HG02970 (cell line): ENCODE results near the gene PNPO.

ENCODE experiments used
- ATAC-seq: cut with Tn5 transposase; IDR thresholded peaks from one replicate; pipeline ENCODE4 v1.9.1; 2021; ENCODE audit warnings: mild to moderate bottlenecking, moderate library complexity, moderate number of reproducible peaks; ENCODE audit not compliant: unreplicated experiment, low FRiP score

The PNPO gene

DNA sequence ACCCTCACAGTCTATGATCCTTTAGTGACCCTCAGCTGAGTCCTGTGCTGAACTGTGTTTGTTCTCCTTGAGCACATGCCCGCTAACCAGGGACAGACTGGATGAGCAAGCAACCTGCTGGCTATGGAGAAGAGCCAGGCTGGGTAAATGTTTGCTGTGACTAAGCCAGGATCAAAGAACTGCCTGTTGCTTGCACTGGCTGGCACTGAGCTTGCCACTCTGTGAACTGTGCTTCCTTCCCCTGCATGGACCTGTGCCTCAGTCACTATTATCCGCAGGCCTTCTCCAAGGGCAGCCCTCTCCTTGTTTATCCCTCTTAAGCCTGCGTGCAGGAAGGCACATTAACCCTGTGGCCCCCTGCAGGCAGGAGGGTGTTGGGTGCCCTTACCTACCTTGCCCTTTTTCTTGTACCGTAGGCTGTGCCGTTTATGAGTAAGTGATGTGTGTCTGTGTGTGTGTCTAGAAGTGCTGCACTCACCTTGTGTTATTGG lies 7.4 kb downstream of the PNPO start:
- no peak for ATAC-seq

DNA sequence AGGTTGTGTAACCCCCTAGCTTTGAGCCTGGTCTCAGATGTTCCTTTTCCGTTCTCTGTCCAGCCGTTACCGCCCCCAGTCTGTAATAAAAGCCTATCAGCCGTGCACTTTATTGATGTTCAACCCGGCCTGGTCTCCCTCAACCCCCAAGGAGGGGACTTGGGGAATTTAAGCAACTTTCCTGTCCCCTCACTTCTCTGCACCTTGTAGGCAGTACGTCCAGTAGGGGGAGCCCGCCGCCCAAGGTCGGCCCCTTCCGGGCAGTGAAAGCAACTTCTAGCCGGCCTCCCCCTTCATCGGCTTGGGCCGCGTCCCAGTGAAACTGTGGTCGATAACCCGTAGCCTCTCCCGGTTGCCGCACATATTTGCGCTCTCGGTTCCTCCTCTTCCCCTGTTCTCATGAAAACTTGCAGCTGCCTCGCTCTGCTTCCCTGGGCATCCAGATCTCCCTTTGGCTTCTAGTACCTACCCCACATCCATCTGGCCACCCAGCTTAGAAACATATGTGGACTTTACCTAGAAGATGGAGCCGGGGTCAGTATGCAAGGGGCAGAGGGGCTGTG lies 7.9 kb downstream of the PNPO start:
- ATAC-seq = no peak

DNA sequence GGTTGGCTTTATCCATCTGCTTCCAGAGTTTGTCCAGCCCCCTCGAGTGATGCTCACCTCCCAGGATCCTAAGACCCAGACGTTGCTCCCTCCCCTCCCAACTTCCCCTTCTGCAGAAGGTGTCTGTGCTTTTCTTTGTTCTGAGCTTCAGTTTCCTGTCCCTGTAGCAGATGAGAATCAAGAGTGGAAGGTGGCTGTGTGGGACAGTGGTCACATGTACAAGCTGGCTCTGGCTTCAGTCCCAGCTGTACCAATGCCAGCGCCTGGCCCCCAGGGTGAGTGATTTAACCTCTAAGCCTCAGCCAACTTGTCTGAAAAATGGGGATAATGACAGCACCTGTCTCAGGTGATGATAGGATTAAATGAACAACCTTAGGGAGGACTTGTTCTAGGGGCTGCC lies 8.6 kb downstream of the PNPO start:
- ATAC-seq = no peak

DNA sequence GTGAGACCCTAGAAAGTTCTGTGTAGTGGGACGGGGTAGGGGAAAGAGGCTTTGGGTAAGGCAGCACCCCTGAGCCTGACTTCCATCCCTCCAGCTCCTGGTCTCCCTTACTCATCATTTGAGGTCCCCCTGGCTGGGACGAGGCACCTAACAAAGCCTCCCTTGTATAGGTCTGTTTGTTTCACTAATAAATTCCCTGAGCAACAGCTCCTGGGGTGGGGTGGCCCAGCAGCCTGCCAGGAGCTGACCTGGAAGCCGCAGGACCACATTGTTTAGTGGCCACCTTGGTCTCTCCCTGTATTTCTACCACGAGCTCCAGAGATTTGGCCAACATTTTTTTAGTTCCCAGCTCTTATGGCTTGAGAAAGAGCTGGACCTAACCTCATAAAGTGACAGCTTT lies 9.1 kb downstream of the PNPO start:
- ATAC-seq = no peak

DNA sequence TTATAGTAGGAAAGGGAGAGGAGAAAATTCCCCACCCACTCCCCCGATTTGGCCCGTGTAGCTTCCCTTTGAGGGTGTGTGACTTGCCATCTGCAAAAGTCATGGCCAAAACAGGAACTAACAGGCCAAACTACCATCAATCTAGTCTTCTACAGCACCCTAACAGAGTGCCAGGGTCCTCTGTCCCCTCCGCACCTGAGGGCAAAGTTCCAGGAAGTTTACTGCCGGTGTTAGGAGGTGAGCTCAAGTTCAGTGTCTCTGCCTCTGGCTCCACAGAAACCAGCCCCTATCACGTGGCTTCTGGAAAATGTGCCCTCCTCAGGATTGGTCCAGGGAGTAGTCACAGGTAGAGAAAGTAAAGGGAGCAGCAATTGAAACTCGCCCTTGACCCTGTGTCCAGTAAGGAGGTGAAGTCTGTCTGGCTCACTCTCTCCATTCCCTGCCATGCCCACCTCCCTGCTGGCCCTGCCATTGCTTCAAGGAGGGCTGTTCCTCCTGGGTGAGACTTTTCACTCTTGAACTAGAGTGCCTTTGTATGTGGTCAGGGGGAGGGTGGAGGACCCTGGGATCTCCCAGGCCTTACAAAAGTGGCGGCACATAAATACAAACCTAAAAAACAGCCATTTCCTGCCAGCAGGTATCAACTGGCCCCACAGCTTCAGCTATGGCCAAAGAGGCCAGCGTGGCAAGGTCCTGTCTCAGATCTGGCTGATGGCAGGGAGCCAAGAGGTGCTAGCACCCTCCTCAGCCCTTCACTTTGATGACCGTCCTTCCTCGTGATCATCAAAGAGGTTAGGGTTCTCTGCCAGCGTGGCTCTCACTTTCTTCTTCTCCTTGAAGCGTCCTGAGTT lies 11.0 kb downstream of the PNPO start:
- ATAC-seq = no peak

DNA sequence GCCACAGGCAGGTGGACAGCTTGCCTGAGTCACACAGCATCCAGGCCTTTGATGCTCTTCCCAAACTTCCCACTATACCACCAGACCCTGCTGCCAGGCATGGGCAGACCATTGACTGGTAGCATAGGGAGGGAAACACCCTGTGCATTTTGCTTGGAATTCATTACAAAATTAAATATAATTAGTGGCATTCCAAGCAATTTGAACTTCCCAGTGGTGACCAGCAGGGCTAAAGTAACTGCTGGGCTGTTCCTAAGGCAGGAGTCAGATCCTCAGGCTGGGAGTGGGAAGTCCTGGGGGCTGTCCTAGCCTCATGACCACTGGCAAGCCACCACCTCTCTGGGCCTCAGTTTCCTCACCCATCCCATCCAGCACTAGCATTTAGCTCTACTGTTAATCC lies 12.5 kb downstream of the PNPO start:
- no peak for ATAC-seq

DNA sequence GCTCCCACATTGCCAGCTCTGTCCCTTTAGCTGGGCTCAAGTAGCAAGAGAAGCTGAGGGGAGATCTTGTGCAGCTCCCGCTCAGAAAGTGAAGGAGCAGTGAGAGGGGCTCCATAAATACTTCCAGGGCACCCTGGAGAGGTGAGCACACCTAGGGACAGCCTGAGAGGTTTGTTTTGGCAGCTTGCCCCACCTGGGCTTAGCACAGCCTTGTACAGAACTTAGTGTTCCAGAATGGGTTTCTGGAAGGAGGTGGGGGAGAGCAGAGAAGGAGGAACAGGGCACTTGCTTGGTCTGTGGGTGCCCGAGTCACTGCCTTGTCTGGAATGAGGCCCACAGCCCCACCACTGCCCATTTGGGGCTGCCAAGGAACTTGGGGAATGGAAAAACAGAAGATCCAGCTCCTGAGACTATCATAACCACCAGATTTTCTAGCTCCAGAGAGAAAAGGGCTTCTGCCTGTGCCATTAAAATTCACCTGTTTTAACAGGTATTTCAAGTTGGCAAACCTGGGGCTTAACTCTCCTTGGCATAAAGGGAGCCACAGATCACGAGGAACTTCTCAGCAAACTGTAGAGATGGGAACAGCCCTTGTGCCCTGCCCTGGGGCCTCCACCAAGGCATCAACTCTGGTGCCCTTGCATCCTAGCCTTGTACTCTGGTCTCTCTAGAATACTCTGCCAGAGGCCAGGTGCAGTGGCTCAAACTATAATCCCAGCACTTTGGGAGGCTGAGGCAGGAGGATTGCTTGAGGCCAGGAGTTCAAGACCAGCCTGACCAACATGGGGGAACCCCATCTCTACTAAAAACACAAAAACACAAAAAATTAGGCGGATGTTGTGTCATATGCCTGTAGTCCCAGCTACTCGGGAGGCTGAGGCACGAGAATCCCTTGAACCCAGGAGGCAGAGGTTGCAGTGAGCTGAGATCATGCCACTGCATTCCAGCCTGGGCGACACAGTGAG lies 14.4 kb downstream of the PNPO start:
- ATAC-seq = no peak

DNA sequence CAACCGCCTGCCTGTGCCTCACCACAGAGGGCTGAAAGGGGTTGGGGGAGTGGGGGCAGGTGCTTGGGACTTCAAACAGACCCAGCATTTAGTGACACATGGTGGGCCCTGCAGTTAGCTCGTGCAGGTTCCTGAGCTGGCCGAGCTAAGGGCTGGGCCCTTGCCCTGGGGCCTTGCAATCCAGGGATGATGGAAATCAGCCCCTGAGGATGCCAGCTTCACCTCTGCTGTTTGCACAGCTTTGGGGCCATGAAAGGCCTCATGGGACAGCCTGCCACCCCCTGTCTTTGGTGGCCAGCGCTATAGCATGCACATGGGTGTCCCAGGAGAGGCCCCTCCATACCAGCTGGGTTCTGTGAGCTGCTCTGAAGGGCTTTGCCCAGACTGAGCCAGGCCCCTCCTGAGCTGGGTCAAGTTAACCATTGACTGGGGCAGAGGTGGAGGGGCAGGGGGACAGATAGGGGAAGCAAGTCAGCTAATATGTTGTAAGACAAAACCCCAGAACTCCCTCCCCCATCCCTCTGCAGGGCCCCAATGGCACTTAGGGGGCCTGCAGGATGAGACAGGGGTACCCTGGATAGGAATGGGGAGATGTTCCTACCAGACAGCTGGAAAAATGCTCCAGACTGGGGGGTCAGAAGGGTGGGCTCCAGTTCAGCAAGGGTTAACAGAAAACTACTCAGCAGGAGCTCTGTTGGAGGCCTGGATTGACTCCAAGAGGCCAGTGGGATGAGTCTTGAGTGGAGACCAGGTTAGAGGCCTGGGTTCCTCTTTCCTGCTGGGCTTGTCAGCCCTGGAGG lies 15.6 kb downstream of the PNPO start:
- ATAC-seq = no peak

DNA sequence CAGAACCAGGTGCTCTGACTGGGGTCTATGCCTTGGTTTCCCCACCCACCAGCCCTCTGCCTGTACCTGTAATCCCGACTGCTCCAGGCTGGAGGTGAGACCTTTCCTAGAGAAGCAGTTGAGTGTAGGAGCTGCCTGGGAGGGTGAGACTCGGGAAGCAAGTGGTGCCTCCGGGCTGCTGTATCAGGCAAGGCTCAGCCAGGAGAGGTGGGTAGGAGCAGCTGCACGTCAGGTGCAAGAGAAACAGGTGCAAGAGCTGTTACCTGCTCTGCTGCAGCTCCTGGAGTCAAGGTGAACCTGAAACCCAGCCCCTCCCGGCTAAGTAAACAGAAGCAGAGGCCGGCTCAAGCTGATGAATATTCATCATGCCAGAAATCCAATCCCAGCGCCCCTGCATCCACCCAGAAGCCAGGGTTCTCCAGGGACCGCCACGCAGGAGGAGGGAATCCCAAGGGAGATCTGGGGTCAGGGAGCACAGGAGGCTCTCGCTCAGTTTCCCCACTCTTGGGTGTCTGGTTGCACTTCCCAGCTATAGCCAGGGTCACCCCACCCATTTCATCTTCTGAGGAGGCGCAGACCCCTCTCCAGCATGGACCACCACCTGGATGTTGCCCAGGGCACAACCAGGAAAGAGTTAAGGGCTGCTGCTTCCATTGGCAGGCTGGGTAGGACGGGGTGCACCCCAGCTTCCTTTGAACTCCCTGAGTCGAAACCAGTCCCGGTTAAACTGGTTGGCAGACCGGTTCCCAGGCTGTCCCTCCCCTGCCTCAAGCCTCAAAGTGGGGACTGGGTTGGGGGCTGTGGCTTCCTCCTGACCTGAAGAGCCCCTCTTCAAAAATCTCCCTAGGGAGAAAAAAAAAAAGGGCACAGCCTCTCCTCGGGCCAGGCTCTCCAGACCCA lies 16.5 kb downstream of the PNPO start, which contains the start of gene PRR15L:
TSS of gene PRR15L (minus strand) at position 293 of the 900 bp plus-strand sequence. CDS start 4,649 bp downstream, outside the sequence.
- no peak for ATAC-seq

DNA sequence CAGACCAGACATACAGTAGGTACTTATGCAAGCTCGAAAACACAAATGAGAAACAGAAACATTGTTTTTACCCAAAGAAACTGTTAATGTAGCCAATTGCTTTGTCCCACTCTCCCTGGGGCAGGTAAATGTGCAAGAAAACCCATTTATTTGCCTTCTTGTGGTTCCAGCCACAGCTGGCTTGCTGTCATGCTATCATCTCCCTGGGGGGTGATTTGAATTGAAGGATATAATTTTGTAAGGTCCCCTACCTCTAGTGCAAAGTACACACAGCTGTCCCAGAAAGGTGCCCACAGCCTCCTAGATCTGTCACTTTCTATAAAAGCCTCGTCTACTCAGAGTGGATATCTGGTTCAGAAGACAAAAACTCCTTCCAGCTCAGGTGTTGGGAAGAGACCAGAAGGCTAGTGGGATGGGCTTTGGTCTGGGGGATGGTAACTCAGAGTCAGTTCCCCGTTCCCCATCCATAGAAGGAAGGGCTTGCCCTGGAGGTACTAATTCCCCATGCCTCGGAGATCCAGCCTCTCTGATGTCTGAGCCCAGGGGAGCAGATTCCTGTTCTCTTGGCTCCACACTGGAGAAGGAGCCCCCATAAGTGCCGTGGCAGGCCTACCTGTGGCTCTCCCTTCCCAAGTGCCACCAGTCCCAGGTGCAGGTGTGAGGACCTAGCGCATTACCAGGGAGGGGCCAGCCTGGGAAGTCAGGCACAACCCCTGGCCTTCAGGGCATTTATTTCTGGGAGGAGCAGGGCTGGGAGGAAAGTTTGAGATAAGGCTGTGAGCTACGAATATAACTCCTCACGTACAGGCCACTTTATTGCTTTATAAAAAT lies 18.7 kb downstream of the PNPO start:
- no peak for ATAC-seq

DNA sequence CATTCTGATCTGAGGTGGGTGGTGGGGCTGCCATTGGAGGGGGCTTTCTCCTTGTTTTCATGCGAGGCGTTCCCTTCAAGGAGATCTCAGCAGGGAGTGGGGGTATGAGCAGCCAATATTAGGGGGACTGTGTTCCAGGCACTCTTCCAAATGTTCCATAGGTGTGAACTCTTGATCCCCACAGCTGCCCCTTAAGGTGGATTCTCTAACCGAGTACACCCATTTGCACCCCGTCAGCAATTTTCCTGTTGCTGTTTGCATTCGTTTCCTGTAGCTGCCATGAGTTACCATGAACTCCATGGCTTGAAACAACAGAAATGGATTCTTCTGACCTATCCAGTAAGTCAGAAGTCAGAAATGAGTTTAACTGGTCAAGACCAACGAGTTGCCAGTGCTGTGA lies 20.0 kb downstream of the PNPO start:
- no peak for ATAC-seq

DNA sequence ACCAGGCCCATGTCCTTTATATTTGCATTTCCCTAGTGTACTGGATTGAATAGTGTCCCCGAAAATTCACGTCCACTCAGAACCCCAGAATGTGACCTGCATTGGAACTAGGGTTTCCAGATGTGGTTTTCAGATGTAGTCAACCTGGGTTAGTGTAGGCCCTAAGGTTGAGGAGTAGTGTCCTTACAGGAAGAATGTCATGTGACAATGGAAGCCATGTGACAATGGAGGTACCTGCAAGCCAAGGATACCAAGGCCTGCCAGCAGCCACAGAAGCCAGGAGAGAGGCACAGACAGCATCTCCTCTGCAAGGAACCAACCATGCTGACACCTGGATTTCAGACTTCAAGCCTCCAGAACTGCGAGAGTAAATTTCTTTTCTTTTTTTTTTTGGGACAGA lies 21.5 kb downstream of the PNPO start:
- no peak for ATAC-seq

DNA sequence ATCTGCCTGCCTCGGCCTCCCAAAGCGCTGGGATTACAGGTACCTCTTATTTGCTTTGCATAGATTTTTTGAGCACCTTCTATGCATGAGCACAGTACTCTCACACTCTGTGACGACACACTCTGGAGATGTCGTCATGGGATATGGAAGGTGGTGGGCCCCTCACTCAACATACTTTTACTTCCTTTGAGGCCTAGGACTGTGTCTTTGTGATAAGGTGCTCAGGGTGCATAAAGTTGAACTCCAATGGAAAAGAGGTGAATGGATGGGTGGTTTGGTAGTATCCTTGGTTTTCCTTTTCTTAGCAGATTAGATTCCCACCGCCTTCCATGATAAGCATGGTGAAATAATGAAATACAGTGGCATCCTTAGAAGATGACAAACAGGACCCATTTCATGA lies 23.5 kb downstream of the PNPO start:
- no peak for ATAC-seq

DNA sequence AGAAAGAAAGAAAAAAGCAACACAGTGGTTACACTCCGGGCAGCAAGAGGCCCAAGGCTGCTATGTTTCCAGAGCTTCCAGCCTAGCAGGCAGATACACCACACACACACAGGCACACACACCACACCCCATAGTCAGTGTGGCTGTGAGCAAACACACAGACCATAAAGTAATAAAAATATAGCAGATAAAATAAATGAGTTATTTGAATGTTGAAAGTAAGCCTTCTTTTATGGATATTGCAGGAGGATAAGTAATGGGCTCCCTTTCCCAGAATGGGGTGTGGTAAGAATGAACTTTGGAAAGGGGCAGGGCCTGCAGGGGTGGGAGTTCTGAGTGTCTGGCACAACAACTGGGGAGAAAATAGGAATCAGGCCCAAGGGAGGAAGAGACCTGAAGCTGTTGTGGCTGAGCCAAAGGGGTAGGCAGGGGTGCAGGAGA lies 24.7 kb downstream of the PNPO start:
- ATAC-seq = no peak

DNA sequence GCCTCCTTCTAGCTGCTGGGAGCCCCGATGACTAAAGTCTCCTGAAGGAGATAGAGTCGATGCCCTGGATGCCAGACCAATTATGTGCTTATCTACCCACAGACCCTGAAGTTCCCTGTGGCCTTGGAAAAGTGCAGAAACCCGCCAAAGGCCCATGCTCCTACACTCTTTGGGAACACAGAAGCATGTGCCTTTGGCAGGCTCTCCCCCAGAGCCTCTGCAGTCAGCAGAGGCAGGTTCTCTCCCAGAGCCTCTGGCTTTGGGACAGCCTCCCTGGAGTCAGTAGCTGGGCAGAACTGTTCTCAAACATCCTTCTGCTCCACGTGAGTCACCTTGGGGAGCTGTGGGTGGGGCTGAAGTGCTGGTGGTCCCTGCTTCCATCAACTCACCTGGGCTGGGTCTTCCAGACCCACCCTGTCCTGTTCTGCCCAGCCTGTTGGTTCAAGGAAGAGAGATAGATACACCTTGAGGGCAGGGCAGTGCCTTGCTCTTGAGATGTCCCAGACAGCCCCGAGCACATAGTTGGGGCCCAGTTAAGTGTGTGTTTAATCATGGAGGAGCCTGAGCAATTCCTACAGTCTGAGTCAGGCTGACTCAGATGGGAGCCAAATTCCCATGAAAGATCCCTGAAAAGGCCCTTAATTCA lies 26.4 kb downstream of the PNPO start:
- ATAC-seq = no peak

DNA sequence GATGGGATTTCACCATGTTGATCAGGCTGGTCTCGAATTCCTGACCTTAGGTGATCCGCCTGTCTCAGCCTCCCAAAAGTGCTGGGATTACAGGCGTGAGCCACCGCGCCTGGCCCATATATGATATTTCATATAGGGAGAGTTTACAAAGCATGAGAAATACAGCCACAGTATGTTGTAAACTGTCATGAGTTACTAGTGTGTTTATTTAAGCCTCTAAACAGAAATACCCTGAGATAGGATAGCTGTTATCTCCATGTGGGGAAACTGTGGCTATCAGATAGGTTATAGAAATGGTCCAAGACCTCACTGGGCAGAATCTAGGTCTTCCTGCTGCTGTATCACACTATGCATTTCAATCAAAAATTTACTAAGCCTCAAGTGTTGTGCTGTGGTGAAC lies 27.5 kb downstream of the PNPO start:
- ATAC-seq = no peak

DNA sequence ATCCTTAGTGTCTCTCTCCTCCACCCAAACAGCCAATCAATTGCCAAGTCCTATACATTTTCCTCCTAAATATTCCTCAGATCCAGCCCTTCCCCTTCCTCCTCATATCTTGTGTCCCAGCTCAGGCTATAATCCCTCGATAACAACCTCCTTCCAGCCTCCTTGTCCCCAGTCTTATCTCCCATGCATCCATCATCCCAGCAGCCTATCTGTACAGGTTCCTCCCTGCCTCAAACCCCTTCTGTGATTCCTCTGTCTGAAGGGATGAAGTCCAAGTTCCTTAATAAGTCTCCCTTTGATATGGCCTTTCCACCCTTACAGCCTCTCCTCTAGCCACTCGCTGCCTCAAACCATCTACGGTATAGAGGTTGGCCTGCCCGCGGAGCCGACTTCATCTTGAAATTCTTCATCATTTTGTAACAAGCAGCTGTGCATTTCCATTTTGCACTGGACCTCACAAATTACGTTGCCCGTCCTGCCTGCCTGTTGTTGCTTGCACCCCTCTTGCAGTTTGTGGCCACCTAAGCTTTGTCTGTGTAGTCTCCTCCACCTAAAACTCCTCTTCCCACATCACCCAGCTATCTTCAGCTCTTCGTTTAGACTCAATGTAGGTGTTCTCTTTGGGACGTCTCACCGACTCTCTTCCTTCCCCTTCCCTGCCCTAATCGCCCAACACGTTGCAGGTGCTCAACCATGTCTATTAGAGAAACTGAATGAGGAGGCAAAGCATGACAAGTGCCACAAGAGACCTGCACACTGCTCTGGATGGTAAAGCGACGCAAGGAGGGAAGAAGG lies 28.8 kb downstream of the PNPO start:
- ATAC-seq = no peak
